H9 (cell line): ENCODE data around the gene PLEKHJ1. TPM values are rescaled to one million over a fixed set of nuclear protein-coding genes. Genes with fewer than 3 reads are reported as not detected.

Experiments
- DNase-seq: peaks from one replicate; pipeline ENCODE4 v3.0.0-alpha.2; 2017
- H2AFZ ChIP-seq: one replicate; pipeline ENCODE4 v1.6.1; 2013; ENCODE audit warnings: mild to moderate bottlenecking, low read length, control low read depth, moderate library complexity
- H2AK5ac ChIP-seq: 2 replicates; pipeline ENCODE4 v1.6.1; 2013; ENCODE audit warnings: low read length, control low read depth, mixed read lengths; ENCODE audit not compliant: insufficient read length
- H2BK120ac ChIP-seq: one replicate; pipeline ENCODE4 v1.6.1; 2013; ENCODE audit warnings: low read depth, mild to moderate bottlenecking, low read length, control low read depth, inconsistent platforms; ENCODE audit not compliant: poor library complexity, severe bottlenecking
- H2BK12ac ChIP-seq: 2 replicates; pipeline ENCODE4 v1.6.1; 2013; ENCODE audit warnings: low read length, control low read depth, mixed read lengths, low read depth; ENCODE audit not compliant: insufficient read length
- H2BK15ac ChIP-seq: 2 replicates; pipeline ENCODE4 v1.6.1; 2013; ENCODE audit warnings: low read depth, low read length, control low read depth
- H2BK20ac ChIP-seq: one replicate; pipeline ENCODE4 v1.6.1; 2013; ENCODE audit warnings: low read depth, mild to moderate bottlenecking, low read length, control low read depth, inconsistent platforms; ENCODE audit not compliant: poor library complexity, severe bottlenecking
- H2BK5ac ChIP-seq: 2 replicates; pipeline ENCODE4 v1.6.1; 2013; ENCODE audit warnings: low read length, control low read depth, mixed read lengths; ENCODE audit not compliant: insufficient read length
- H3K14ac ChIP-seq: 2 replicates; pipeline ENCODE4 v1.6.1; 2013; ENCODE audit warnings: low read length, control low read depth; ENCODE audit not compliant: insufficient read depth
- H3K18ac ChIP-seq: 2 replicates; pipeline ENCODE4 v1.6.1; 2013; ENCODE audit warnings: low read depth, mild to moderate bottlenecking, mixed read lengths, low read length, control low read depth; ENCODE audit not compliant: insufficient read length
- H3K23ac ChIP-seq: 2 replicates; pipeline ENCODE4 v1.6.1; 2013; ENCODE audit warnings: low read length, control low read depth, mixed read lengths, low read depth; ENCODE audit not compliant: insufficient read length
- H3K23me2 ChIP-seq: 2 replicates; pipeline ENCODE4 v1.6.1; 2013; ENCODE audit warnings: low read depth, mild to moderate bottlenecking, mixed read lengths, low read length, control low read depth; ENCODE audit not compliant: insufficient read length, poor library complexity, severe bottlenecking
- H3K27ac ChIP-seq: 2 replicates; pipeline ENCODE4 v1.5.1; 2013; ENCODE audit warnings: low read length, control low read depth, mixed read lengths, low read depth; ENCODE audit not compliant: insufficient read length
- H3K27me3 ChIP-seq: 2 replicates; pipeline ENCODE4 v1.6.1; 2013; ENCODE audit warnings: low read length, control low read depth, inconsistent platforms; ENCODE audit not compliant: insufficient read depth
- H3K4ac ChIP-seq: 2 replicates; pipeline ENCODE4 v1.6.1; 2013; ENCODE audit warnings: low read depth, mild to moderate bottlenecking, control low read depth, inconsistent platforms, low read length, moderate library complexity
- H3K4me1 ChIP-seq: 2 replicates; pipeline ENCODE4 v1.6.1; 2013; ENCODE audit warnings: low read length, control low read depth, inconsistent platforms; ENCODE audit not compliant: insufficient read depth
- H3K4me2 ChIP-seq: 2 replicates; pipeline ENCODE4 v1.6.1; 2013; ENCODE audit warnings: low read length, control low read depth, mixed read lengths; ENCODE audit not compliant: insufficient read length, insufficient read depth
- H3K56ac ChIP-seq: 2 replicates; pipeline ENCODE4 v1.6.1; 2013; ENCODE audit warnings: low read depth, mild to moderate bottlenecking, mixed read lengths, low read length, control low read depth; ENCODE audit not compliant: insufficient read length
- H3K79me1 ChIP-seq: 2 replicates; pipeline ENCODE4 v1.6.1; 2013; ENCODE audit warnings: low read depth, mild to moderate bottlenecking, moderate library complexity, low read length, control low read depth, inconsistent platforms; ENCODE audit not compliant: insufficient read depth, poor library complexity, severe bottlenecking
- H3K79me2 ChIP-seq: 2 replicates; pipeline ENCODE4 v1.6.1; 2013; ENCODE audit warnings: low read length, control low read depth, inconsistent platforms; ENCODE audit not compliant: insufficient read depth
- H3K9ac ChIP-seq: 2 replicates; pipeline ENCODE4 v1.6.1; 2013; ENCODE audit warnings: low read length, control low read depth, mixed read lengths; ENCODE audit not compliant: insufficient read length; ENCODE audit errors: extremely low read depth
- H3K9me3 ChIP-seq: one replicate; pipeline ENCODE4 v1.6.1; 2013; ENCODE audit warnings: low read depth, low read length, inconsistent platforms; ENCODE audit not compliant: control insufficient read depth
- H3T11ph ChIP-seq: one replicate; pipeline ENCODE4 v1.6.1; 2013; ENCODE audit warnings: mild to moderate bottlenecking, low read length, control low read depth, inconsistent platforms
- H4K20me1 ChIP-seq: one replicate; pipeline ENCODE4 v1.6.1; 2013; ENCODE audit not compliant: control insufficient read depth, insufficient read length, insufficient read depth
- H4K5ac ChIP-seq: 2 replicates; pipeline ENCODE4 v1.6.1; 2013; ENCODE audit warnings: low read depth, mild to moderate bottlenecking, mixed read lengths, low read length, control low read depth; ENCODE audit not compliant: insufficient read length
- H4K8ac ChIP-seq: replicated peaks from 2 replicates; pipeline ENCODE4 v1.6.1; 2013; ENCODE audit warnings: low read length, control low read depth, mixed read lengths, low read depth; ENCODE audit not compliant: insufficient read length
- H4K91ac ChIP-seq: 2 replicates; pipeline ENCODE4 v1.6.1; 2013; ENCODE audit warnings: low read depth, mild to moderate bottlenecking, moderate library complexity, mixed read lengths, low read length, control low read depth; ENCODE audit not compliant: insufficient read length
- H3K27ac Mint-ChIP-seq, 3 experiments: 2 replicates in 2 of 3; 3 replicates in 1 of 3; pipeline ENCODE4 v1.8.0; 2020 to 2021; ENCODE audit warnings: mixed read lengths in 3 of 3, mild to moderate bottlenecking in 1 of 3, moderate library complexity in 1 of 3
- H3K27me3 Mint-ChIP-seq: 2 replicates; pipeline ENCODE4 v1.8.0; 2021; ENCODE audit warnings: low read depth, mild to moderate bottlenecking, moderate library complexity, mixed read lengths
- H3K36me3 Mint-ChIP-seq, 3 experiments: 2 replicates in 2 of 3; 3 replicates in 1 of 3; pipeline ENCODE4 v1.8.0; 2020 to 2021; ENCODE audit warnings: low read depth in 3 of 3, mixed read lengths in 3 of 3; ENCODE audit not compliant: insufficient read depth in 1 of 3
- H3K4me1 Mint-ChIP-seq, 2 experiments: 2 replicates each; pipeline ENCODE4 v1.8.0; 2020; ENCODE audit warnings: mixed read lengths in 2 of 2
- H3K4me3 Mint-ChIP-seq, 2 experiments: 2 replicates in 1 of 2; 3 replicates in 1 of 2; pipeline ENCODE4 v1.8.0; 2020 to 2021; ENCODE audit warnings: mild to moderate bottlenecking in 2 of 2, mixed read lengths in 2 of 2, moderate library complexity in 1 of 2
- H3K9me3 Mint-ChIP-seq, 2 experiments: 2 replicates in 1 of 2; 3 replicates in 1 of 2; pipeline ENCODE4 v1.8.0; 2020; ENCODE audit warnings: mild to moderate bottlenecking in 2 of 2, mixed read lengths in 2 of 2, moderate library complexity in 1 of 2
- CTCF ChIP-seq: fragments of 200-600 bp; sonication (generic); conservative IDR thresholded peaks from 3 replicates; pipeline ENCODE4 v1.8.0; 2021; ENCODE audit warnings: antibody characterized with exemption, mild to moderate bottlenecking
- WGBS: extraction: QIAGEN DNeasy Blood & Tissue Kit; methylation state at CpG from one replicate; pipeline ENCODE4 v1.1.7; 2013; ENCODE audit warnings: missing lambda C conversion rate, low lambda C conversion rate, mixed read lengths; ENCODE audit not compliant: insufficient read length; ENCODE audit errors: extremely low coverage; 5-methylcytosine and 5-hydroxymethylcytosine counted together
- total RNA-seq: library from RNA; stranded (reverse); gene quantifications from 2 replicates; pipeline ENCODE4 v1.2.1, GENCODE V29; 2021

PLEKHJ1 gene
- total RNA-seq, 1 experiment from 2014 or later, result 139 TPM

GRCh38 chr19:2195361-2195760, 40.8 kb downstream of the PLEKHJ1 start:
- Mint-ChIP-seq H3K9me3 (no peaks in the 10 kb centered on the region), H3K4me3 (no peak overlapping the region), H3K27ac (no peak overlapping the region; a peak in 1 of 7 replicates), H3K4me1 (peaks cover 3 to 6% of the 10 kb centered on the region in 2 experiments; a peak in 3 of 4 replicates), H3K27me3 (no peaks in the 10 kb centered on the region; the same call in 1 of the 2 replicates), H3K36me3 (peaks cover 21 to 46% (median 41%) of the 10 kb centered on the region in 3 experiments; a peak in 6 of 7 replicates)
- Histone ChIP-seq H3K18ac (no peak overlapping the region), H2BK15ac (no peak overlapping the region), H3K4ac (no peak overlapping the region), H4K8ac (no peak overlapping the region), H3K14ac (no peak overlapping the region; the same call in 1 of the 2 replicates), H2BK20ac (no peak overlapping the region), H3K79me1 (no peaks in the 10 kb centered on the region), H2AK5ac (no peak overlapping the region), H2BK120ac (no peak overlapping the region), H2BK12ac (no peak overlapping the region), H2AFZ (no peak overlapping the region), H3K56ac (no peak overlapping the region), H3T11ph (no peak overlapping the region), H2BK5ac (no peak overlapping the region), H3K9ac (no peak overlapping the region), H3K27me3 (no peaks in the 10 kb centered on the region), H3K4me1 (no peaks in the 10 kb centered on the region), H3K4me2 (no peak overlapping the region), H4K20me1 (peaks cover 3% of the 10 kb centered on the region), H3K23ac (no peak overlapping the region), H3K27ac (no peak overlapping the region), H3K79me2 (peaks cover 2% of the 10 kb centered on the region; the same call in 1 of the 2 replicates), H4K91ac (no peak overlapping the region), H3K9me3 (no peaks in the 10 kb centered on the region), H4K5ac (no peak overlapping the region), H3K23me2 (no peaks in the 10 kb centered on the region)
- DNase-seq, result no peak
- WGBS, result no CpG with 5 or more reads among the region's 13 CpGs
- TF ChIP-seq CTCF, result no peak
